Measurements from ENCODE around the gene RASA3.
"Not testable (repeated sequence)": the region's sequence is repeated elsewhere in the genome, so short reads cannot be mapped to it uniquely, and the experiment has no call there.

Gene RASA3

DNA sequence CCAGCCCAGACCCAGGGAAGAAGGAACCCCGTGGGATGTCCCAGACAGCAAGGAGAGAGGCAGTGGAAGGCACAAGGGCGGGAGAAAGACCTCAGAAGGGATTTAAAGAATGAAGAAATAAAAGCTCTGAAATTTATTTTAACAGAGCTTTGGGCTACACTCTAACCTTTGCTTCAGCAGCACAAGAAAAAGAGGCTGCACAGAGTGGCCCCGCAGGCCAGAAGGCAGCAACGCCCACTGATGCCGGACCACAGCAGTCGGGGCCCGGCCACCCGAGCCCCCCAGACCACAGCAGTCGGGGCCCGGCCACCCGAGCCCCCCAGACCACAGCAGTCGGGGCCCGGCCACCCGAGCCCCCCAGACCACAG is 33.8 kb downstream of the RASA3 start:
- not testable (repeated sequence) for DNase-seq

DNA sequence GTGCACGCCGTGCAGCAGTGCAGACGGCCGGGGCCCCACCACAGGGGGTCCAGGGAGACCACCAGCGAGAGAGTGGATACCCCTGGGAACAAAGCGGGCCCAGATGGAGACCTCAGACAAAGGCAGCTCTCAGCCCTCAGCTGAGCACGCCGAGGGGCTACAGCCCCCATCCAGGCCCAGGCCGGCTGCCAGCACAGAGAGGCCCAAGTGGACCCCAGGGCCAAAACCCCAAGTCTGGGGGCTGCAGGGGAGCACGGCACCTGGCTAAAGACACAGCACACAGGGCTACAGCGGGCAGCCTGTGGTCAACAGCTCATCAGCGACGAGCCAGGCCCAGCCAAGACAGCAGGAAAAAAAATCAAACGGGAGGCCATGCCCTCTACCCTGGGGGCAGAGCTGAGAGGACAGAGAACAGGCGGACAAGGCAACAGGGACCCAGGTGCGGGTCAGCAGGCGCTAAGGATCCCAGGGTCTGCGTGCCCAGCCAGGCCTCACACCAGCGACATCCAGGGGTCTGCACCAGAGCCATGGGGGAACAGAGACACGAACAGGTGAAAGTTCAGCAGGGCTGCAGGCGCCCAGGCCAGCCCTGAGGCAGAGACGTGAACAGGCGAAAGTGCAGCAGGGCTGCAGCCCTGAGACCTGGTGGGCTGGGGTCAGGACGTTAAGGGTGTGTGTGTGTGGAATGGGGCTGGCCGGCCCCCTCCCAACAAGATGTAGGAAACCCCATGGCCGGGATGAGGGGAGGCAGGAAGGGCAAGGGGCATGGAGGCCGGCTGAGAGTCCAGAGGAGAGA is 34.3 kb downstream of the RASA3 start:
- DNase-seq, result no peak

DNA sequence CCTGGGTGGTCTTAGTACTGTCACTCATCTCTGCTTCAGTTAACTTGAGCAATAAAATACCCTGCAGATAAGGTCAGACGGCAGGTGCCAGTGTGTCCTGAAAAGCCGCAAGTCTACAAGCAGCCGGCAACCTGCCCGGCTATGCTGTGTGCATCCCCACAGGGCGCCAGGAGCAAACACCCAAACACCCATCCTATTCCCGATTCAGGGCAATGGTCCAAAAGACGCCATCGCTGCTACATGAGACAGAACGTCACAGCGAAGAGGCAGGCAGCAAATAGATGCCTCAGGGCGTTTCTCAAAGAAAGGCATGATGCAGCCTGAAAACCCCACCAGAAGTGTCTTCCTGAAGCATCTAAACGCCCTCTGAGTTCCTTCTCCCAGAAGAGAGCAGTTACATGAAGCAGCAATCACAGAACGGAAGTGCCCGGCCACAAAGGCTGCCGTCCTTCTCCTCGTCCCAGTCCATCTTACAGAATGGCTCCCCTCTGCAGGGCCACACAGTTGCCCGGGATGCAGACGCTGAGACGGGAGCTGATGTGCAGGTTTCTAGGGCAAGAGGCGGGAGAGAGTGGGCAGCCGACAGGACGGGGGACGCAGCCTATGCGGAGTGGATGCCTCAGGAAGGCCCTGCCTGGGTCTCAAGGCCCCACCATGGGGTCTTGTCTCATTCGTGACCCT is 35.1 kb downstream of the RASA3 start:
- no peak for DNase-seq

DNA sequence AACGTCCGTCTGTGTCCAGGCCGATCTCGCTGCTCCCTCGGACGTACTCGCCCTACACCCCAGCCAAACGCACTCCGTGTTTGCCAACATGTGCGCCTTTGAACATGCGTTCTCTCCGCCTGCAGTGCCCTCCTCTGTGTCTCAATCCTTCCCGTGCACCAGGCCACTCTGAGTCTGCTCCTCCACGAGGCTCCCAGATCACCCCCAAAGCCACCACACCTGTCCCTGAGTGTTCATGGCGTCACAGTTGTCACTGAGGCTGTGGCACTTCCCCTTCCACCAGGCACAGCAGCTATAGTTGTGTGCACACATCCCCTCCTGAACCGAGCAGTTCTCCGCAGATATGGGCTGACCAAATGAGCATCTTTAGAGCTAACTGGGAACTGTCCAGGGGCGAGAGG is 35.6 kb downstream of the RASA3 start:
- no peak for DNase-seq

DNA sequence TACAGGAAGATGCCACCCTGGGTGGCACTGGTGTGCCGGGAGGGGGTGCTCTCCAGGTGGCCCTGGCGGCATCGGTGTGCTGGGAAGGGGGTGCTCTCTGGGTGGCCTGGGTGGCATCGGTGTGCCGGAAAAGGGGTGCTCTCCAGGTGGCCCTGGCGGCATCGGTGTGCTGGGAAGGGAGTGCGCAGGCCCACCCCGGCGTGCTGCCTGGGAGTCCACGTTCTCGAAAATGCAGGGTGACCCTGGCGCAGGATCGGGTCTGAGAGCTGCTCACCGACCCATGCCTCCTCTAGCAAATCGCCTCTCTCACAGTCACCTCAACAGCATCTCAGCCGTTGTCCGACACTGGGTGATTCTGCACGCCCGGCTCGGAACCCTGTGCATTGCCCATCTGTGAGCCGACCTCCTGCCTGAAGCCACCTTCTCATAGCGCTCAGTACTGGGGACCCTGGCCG is 36.4 kb downstream of the RASA3 start:
- DNase-seq, result no peak

DNA sequence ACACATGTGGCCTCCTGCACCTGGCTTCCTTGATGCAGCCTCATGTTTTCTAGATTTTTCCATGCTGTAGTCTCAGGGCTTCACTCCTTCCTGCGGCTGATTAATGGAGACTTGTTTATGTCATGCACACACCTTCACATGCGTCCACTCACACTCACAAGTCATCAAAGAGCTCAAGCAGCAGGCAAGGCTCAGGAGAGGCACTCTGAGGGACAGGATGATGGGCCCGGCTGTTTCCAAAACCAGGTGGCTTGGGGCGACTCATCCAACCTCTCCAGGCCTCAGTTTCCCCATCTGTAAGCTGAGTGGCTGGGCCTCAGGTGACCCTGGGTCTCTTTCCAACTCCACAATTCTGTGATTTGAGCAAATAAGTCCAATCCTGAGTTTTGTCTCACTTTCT is 36.9 kb downstream of the RASA3 start:
- DNase-seq, result no peak

DNA sequence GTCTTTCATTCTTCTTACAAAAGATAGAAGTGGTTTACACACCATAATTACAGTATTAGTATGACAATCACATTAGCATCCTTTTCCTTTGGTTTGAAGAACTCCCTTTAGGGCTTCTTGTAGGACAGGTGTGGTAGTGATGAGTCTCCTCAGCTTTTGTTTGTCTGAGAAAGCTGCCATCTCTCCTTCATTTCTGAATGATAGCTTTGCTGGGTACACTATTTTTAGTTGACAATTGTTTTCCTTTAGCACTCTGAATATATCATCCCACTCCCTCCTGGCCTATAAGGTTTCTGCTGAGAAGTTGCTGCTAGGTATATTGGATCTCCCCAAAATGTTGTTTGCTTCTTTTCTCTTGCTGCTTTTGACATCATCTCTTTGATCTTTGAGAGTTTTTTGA is 39.3 kb downstream of the RASA3 start:
- DNase-seq, result no peak

DNA sequence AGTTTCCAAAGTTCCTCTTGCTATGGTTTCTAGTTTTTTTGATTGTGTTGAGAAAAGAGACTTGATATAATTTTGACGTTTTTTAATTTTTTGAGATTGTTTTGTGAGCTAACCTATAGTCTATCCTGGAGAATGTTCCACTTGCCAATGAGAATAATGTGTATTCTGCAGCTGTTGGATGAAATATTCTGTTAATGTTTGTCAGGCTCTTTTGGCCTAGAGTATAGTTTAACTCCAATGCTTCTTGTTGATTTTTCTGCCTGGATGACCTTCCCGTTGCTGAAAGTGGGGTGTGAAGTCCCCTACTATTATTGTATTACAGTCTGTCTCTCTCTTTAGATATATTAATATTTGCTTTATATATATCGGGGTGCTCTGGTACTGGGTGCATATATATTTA is 40.0 kb downstream of the RASA3 start:
- DNase-seq, result no peak

GRCh38 chr13:114090476-114090875 is 41.9 kb downstream of the RASA3 start:
- DNase-seq, result no peak

- no peak for DNase-seq
Observed at GRCh38 chr13:114089751-114090400, 42.5 kb downstream of the RASA3 start.

DNA sequence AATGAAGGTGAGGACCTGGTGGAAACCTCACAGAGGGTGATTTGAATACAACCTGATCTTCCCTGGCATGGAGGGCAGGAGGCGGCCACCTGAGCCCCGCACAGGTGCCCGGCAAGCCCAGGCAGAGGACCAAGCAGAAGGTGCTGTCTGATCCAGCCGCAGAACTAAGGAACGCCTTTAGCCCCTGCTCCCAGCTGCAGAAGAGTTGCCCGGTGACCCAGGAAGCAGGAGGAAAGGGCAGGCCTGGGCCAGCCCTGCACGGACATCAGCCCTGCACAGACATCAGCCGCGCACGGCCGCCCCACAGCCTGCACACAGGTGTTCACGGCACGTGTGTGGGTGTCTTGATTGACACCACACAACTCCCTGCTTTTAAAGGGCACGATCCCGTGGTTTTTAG is 43.1 kb downstream of the RASA3 start:
- DNase-seq, result no peak

- no peak for DNase-seq
Observed at GRCh38 chr13:114088863-114089262, 43.6 kb downstream of the RASA3 start.

GRCh38 chr13:114088234-114088633 is 44.2 kb downstream of the RASA3 start:
- no peak for DNase-seq

DNA sequence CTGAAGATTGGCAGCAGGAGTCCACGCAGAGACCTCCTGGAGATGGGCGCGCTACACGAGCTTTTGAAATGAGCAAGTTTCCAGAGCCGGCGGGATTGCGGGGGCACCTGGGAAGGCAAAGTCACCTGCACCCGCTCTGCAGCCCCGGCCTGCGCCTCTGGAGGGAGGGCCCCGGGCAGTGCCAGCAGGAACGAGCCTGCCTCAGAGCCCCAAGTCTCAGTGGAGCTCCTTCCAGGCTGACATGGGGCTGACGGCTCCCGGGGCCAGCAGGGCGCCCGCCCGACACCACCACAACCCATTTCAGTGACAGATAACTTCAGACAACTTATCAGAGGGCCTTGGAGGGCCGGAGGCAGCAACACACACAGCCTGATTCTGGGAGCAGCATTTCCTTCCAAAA is 45.0 kb downstream of the RASA3 start:
- DNase-seq, result no peak

- no peak for DNase-seq
Observed at GRCh38 chr13:114082849-114083645, 49.4 kb downstream of the RASA3 start.

- no peak for DNase-seq
Observed at GRCh38 chr13:114081761-114082681, 50.4 kb downstream of the RASA3 start.

- no peak for DNase-seq
Observed at GRCh38 chr13:114080739-114081561, 51.5 kb downstream of the RASA3 start.

- DNase-seq, result no peak
Observed at GRCh38 chr13:114079601-114080536, 52.6 kb downstream of the RASA3 start.

- no peak for DNase-seq
Observed at GRCh38 chr13:114078461-114079451, 53.7 kb downstream of the RASA3 start.
